PFSK-1 (cell line): Measurements from ENCODE around the gene USP44.

Experiments
- POLR2AphosphoS5 ChIP-seq: IDR thresholded peaks from 2 replicates; pipeline ENCODE4 v1.6.1; 2012; ENCODE audit warnings: low read depth, mild to moderate bottlenecking, control low read depth, low read length, moderate library complexity
- REST ChIP-seq, 2 experiments: IDR thresholded peaks; 2 replicates each; pipeline versions ENCODE4 v1.6.1 to v1.8.0; 2011 to 2012; ENCODE audit warnings: low read depth in 2 of 2, low read length in 2 of 2, control low read depth in 1 of 2, inconsistent platforms in 1 of 2, mild to moderate bottlenecking in 1 of 2, moderate library complexity in 1 of 2; ENCODE audit not compliant: insufficient read depth in 1 of 2
- SIN3A ChIP-seq: IDR thresholded peaks from 2 replicates; pipeline ENCODE4 v1.6.1; 2012; ENCODE audit warnings: mild to moderate bottlenecking, low read length, moderate library complexity, borderline replicate concordance; ENCODE audit not compliant: insufficient read depth
- TAF1 ChIP-seq: IDR thresholded peaks from 2 replicates; pipeline ENCODE4 v1.6.1; 2012; ENCODE audit warnings: low read length, control low read depth, borderline replicate concordance; ENCODE audit not compliant: insufficient read depth

GRCh38 chr12:95599880-95600279 lies 48.6 kb upstream of the USP44 start:
- TF ChIP-seq SIN3A (no peak), REST (IDR thresholded peaks at IDR 0.05; ENCODE audit: insufficient read depth in 1 of 2, low read depth in 2 of 2, low read length in 2 of 2) (no peak), POLR2AphosphoS5 (no peak), TAF1 (no peak)
